Upper lobe of left lung (tissue), 6 donors: ENCODE measurements around the gene DYNC2LI1. TPM values are rescaled to one million over a fixed set of nuclear protein-coding genes. Genes with fewer than 3 reads are reported as not detected.

ENCODE experiments used
- ATAC-seq, 2 donors: fragments of 200-7000 bp; cut with Tn5 transposase; one replicate each; pipeline ENCODE4 v1.9.1; 2022; ENCODE audit warnings: mild to moderate bottlenecking in 2 of 2, moderate library complexity in 2 of 2; ENCODE audit not compliant: low FRiP score in 2 of 2
- DNase-seq, 2 donors: peaks; one replicate each; pipeline ENCODE4 v3.0.0-alpha.2; 2019 to 2020
- H3K27ac ChIP-seq, 4 donors: fragments of 200-600 bp; sonication (generic); one replicate each; pipeline ENCODE4 v1.5.1; 2016 to 2019
- H3K27me3 ChIP-seq, 4 donors: fragments of 200-600 bp; sonication (generic); one replicate each; pipeline ENCODE4 v1.5.1; 2017 to 2019
- H3K36me3 ChIP-seq, 4 donors: fragments of 200-600 bp; sonication (generic); one replicate each; pipeline ENCODE4 v1.5.1; 2016 to 2019
- H3K4me1 ChIP-seq, 4 donors: fragments of 200-600 bp; sonication (generic); one replicate each; pipeline ENCODE4 v1.5.1; 2018 to 2019
- H3K4me3 ChIP-seq, 4 donors: fragments of 200-600 bp; sonication (generic); one replicate each; pipeline ENCODE4 v1.5.1; 2017 to 2019; ENCODE audit warnings: mild to moderate bottlenecking in 2 of 4, moderate library complexity in 1 of 4
- H3K9me3 ChIP-seq, 4 donors: fragments of 200-600 bp; sonication (generic); one replicate each; pipeline ENCODE4 v1.5.1; 2018 to 2019
- EP300 ChIP-seq, 4 donors: sonication (generic); formaldehyde crosslinking; IDR thresholded peaks; one replicate each; pipeline ENCODE4 v1.5.1; 2017; ENCODE audit warnings: antibody characterized with exemption in 4 of 4, control low read depth in 2 of 4
- POLR2A ChIP-seq, 4 donors: fragments of 450-650 bp; IDR thresholded peaks; one replicate each; pipeline ENCODE4 v1.5.1; 2016 to 2017; ENCODE audit warnings: antibody characterized with exemption in 4 of 4, mild to moderate bottlenecking in 2 of 4
- POLR2AphosphoS5 ChIP-seq, 2 donors: sonication (generic); formaldehyde crosslinking; IDR thresholded peaks; one replicate each; pipeline ENCODE4 v1.5.1; 2017; ENCODE audit warnings: antibody characterized with exemption in 2 of 2
- WGBS, 2 donors: methylation state at CpG; one replicate each; pipeline ENCODE4 v1.1.5; 2017 to 2018; 5-methylcytosine and 5-hydroxymethylcytosine counted together
- total RNA-seq, 6 donors: library from RNA; depleted of rRNA in 4 of 6; stranded (reverse); fragments of >200 nt in 4 of 6; gene quantifications; one replicate each; pipeline versions ENCODE4 v1.1.0 to v1.2.1, GENCODE V29; 2016 to 2021
- TF ChIP-seq, protein P1 (sequence below), 6 experiments: fragments of 450-650 bp in 4 of 6; fragments of 200-600 bp in 2 of 6; sonication (generic) in 2 of 6; IDR thresholded peaks; one replicate each; pipeline ENCODE4 v1.5.1; 2016 to 2019; ENCODE audit warnings: antibody characterized with exemption in 6 of 6
- donor health status: DM: no; HTN: no; CAD: no; lungs with moderate emphysema.
- donor health status: DM: no; HTN: yes; CAD: no; lungs with severe emphysema.

The DYNC2LI1 gene
- total RNA-seq, 6 donors from 2014 or later: 15.8 to 58.2 (median 18.1) TPM

- Histone ChIP-seq H3K27ac (no peak overlapping the region), H3K9me3 (no peaks in the 10 kb centered on the region), H3K4me3 (no peak overlapping the region), H3K4me1 (no peaks in the 10 kb centered on the region), H3K36me3 (no peaks in the 10 kb centered on the region), H3K27me3 (no peaks in the 10 kb centered on the region)
- TF ChIP-seq POLR2AphosphoS5 (IDR thresholded peaks at IDR 0.05) (no peak), EP300 (IDR thresholded peaks at IDR 0.05) (no peak), POLR2A (IDR thresholded peaks at IDR 0.05) (no peak)
- TF ChIP-seq, protein P1, sequence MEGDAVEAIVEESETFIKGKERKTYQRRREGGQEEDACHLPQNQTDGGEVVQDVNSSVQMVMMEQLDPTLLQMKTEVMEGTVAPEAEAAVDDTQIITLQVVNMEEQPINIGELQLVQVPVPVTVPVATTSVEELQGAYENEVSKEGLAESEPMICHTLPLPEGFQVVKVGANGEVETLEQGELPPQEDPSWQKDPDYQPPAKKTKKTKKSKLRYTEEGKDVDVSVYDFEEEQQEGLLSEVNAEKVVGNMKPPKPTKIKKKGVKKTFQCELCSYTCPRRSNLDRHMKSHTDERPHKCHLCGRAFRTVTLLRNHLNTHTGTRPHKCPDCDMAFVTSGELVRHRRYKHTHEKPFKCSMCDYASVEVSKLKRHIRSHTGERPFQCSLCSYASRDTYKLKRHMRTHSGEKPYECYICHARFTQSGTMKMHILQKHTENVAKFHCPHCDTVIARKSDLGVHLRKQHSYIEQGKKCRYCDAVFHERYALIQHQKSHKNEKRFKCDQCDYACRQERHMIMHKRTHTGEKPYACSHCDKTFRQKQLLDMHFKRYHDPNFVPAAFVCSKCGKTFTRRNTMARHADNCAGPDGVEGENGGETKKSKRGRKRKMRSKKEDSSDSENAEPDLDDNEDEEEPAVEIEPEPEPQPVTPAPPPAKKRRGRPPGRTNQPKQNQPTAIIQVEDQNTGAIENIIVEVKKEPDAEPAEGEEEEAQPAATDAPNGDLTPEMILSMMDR (IDR thresholded peaks at IDR 0.05): no peak
- 63 to 67% methylated on average over 5 of the region's 5 CpGs for WGBS, 2 donors
- ATAC-seq: no peak
- no peak for DNase-seq
These were observed 44.2 kb upstream of the DYNC2LI1 start for GRCh38 chr2:43729491-43730174.

DNA sequence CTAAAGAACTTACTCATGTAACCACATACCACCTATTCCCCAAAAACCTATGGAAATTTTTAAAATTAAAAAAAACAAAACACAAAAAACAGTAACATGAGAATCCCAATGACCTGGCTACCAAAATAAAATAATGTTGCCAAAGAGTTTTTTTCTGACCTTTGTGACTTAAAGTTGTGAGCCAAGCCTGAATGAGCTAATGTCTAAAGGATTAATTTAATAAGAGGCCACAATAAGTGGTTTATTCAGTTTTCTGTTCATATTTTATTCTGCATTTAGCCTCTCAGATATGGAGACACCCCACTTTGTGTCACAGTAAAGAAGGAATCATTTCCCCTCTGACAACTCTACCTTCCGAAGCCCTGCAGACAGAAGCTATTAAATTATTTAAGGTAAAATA, 42.6 kb upstream of the DYNC2LI1 start:
- TF ChIP-seq EP300 (IDR thresholded peaks at IDR 0.05) (no peak), POLR2A (IDR thresholded peaks at IDR 0.05) (no peak), POLR2AphosphoS5 (IDR thresholded peaks at IDR 0.05) (no peak)
- TF ChIP-seq, protein P1 (IDR thresholded peaks at IDR 0.05): no peak
- Histone ChIP-seq H3K9me3 (no peaks in the 10 kb centered on the region), H3K36me3 (no peaks in the 10 kb centered on the region), H3K27me3 (no peaks in the 10 kb centered on the region), H3K4me1 (no peaks in the 10 kb centered on the region), H3K27ac (no peak overlapping the region), H3K4me3 (no peak overlapping the region)
- ATAC-seq (peak in 1 of 2 donors; percentile 53), DNase-seq (no peak)
- WGBS, 2 donors: 86 to 100% methylated on average over 1 of the region's 1 CpG

- no peak for DNase-seq
- Histone ChIP-seq H3K27ac (peak overlapping the region in 1 of 4 donors; percentile 32), H3K9me3 (no peaks in the 10 kb centered on the region), H3K4me3 (no peak overlapping the region), H3K36me3 (no peaks in the 10 kb centered on the region), H3K4me1 (no peaks in the 10 kb centered on the region), H3K27me3 (no peaks in the 10 kb centered on the region)
- 75 to 83% methylated on average over 6 of the region's 6 CpGs for WGBS, 2 donors
- TF ChIP-seq POLR2A (IDR thresholded peaks at IDR 0.05) (no peak), EP300 (IDR thresholded peaks at IDR 0.05) (no peak), POLR2AphosphoS5 (IDR thresholded peaks at IDR 0.05) (no peak)
- TF ChIP-seq, protein P1 (IDR thresholded peaks at IDR 0.05): no peak
- ATAC-seq: no peak
These were observed 37.2 kb upstream of the DYNC2LI1 start for GRCh38 chr2:43736637-43737036.

- H3K27me3 ChIP-seq: no peaks in the 10 kb centered on the region
- DNase-seq: no peak
- TF ChIP-seq, protein P1 (IDR thresholded peaks at IDR 0.05): no peak
- TF ChIP-seq POLR2AphosphoS5 (IDR thresholded peaks at IDR 0.05) (no peak), POLR2A (IDR thresholded peaks at IDR 0.05) (no peak), EP300 (IDR thresholded peaks at IDR 0.05) (no peak)
- ATAC-seq: peak; percentile 51 to 85
- H3K4me1 ChIP-seq: no peaks in the 10 kb centered on the region
- no peaks in the 10 kb centered on the region for H3K9me3 ChIP-seq
- no peaks in the 10 kb centered on the region for H3K36me3 ChIP-seq
- no peak overlapping the region for H3K27ac ChIP-seq
- WGBS, 2 donors: 70 to 71% methylated on average over 8 of the region's 8 CpGs
- H3K4me3 ChIP-seq: no peak overlapping the region
These were observed 36.6 kb upstream of the DYNC2LI1 start for GRCh38 chr2:43737097-43737854.
